Smooth muscle cell (in vitro differentiated cells): ENCODE measurements around the gene DUSP1. TPM values are rescaled to one million over a fixed set of nuclear protein-coding genes. Genes with fewer than 3 reads are reported as not detected.

Experiments
- DNase-seq: peaks from one replicate; lab custom pipeline; 2025; ENCODE audit not compliant: unreplicated experiment; lab: John Stamatoyannopoulos, UW
- H2AFZ ChIP-seq: fragments of 200-600 bp; sonication (generic); 2 replicates; pipeline ENCODE4 v1.6.0; 2016; ENCODE audit warnings: antibody characterized with exemption, low read depth, mild to moderate bottlenecking
- H3F3A ChIP-seq: fragments of 200-600 bp; sonication (generic); 2 replicates; pipeline ENCODE4 v1.6.0; 2017; ENCODE audit warnings: antibody characterized with exemption, low read depth
- H3K27ac ChIP-seq: fragments of 200-600 bp; sonication (generic); 2 replicates; pipeline ENCODE4 v1.5.1; 2016; ENCODE audit warnings: low read depth, mild to moderate bottlenecking
- H3K27me3 ChIP-seq: fragments of 200-600 bp; sonication (generic); 2 replicates; pipeline ENCODE4 v1.6.1; 2016; ENCODE audit warnings: low read depth, mild to moderate bottlenecking
- H3K36me3 ChIP-seq: fragments of 200-600 bp; sonication (generic); 2 replicates; pipeline ENCODE4 v1.5.1; 2016; ENCODE audit warnings: low read depth
- H3K4me1 ChIP-seq: fragments of 200-600 bp; sonication (generic); 2 replicates; pipeline ENCODE4 v1.5.1; 2016; ENCODE audit warnings: low read depth
- H3K4me2 ChIP-seq: fragments of 200-600 bp; sonication (generic); 2 replicates; pipeline ENCODE4 v1.6.0; 2016; ENCODE audit warnings: mild to moderate bottlenecking
- H3K4me3 ChIP-seq: fragments of 200-600 bp; sonication (generic); 2 replicates; pipeline ENCODE4 v1.5.1; 2016; ENCODE audit warnings: mild to moderate bottlenecking
- H3K79me2 ChIP-seq: fragments of 200-600 bp; sonication (generic); 2 replicates; pipeline ENCODE4 v1.6.0; 2016; ENCODE audit warnings: low read depth, mild to moderate bottlenecking
- H3K9ac ChIP-seq: fragments of 200-600 bp; sonication (generic); 2 replicates; pipeline ENCODE4 v1.6.0; 2016; ENCODE audit warnings: low read depth
- H3K9me3 ChIP-seq: fragments of 200-600 bp; sonication (generic); replicated peaks from 2 replicates; pipeline ENCODE4 v1.5.1; 2016; ENCODE audit warnings: low read depth
- H4K20me1 ChIP-seq: fragments of 200-600 bp; sonication (generic); 2 replicates; pipeline ENCODE4 v1.6.0; 2016; ENCODE audit warnings: low read depth
- CTCF ChIP-seq: fragments of 200-600 bp; sonication (generic); IDR thresholded peaks from 2 replicates; pipeline ENCODE4 v1.5.1; 2017; ENCODE audit warnings: borderline replicate concordance, mild to moderate bottlenecking, antibody characterized with exemption; ENCODE audit not compliant: insufficient read depth, poor library complexity, severe bottlenecking
- WGBS: methylation state at CpG from one replicate; pipeline ENCODE4 v1.1.7; 2016; ENCODE audit warnings: low lambda C conversion rate; 5-methylcytosine and 5-hydroxymethylcytosine counted together
- polyA plus RNA-seq: library from polyadenylated mRNA; unstranded; fragments of >200 nt; fragmentation: Nextera tagmentation; extraction: Ambion mirVana; gene quantifications from 2 replicates; pipeline ENCODE4 v1.2.1, GENCODE V29; 2016
- total RNA-seq: library from RNA; depleted of rRNA; stranded (reverse); fragments of >200 nt; gene quantifications from 2 replicates; pipeline ENCODE4 v1.2.3, GENCODE V29; 2014

The DUSP1 gene
- total and polyA plus RNA-seq, 2 experiments from 2014 or later = 817 to 995 TPM

- no peaks in the 10 kb centered on the region for H3K36me3 ChIP-seq
- peak overlapping the region; percentile 76 for H3K4me3 ChIP-seq
- no peaks in the 10 kb centered on the region for H3K27me3 ChIP-seq
- H3F3A ChIP-seq = peaks cover 30% of the 10 kb centered on the region
- H3K4me1 ChIP-seq = peaks cover 13% of the 10 kb centered on the region
- H3K79me2 ChIP-seq = peaks cover 30% of the 10 kb centered on the region
- TF ChIP-seq CTCF = peak; percentile 83
- H2AFZ ChIP-seq = no peak overlapping the region
- WGBS = under 1% methylated on average over 50 of the region's 50 CpGs
- peak overlapping the region; percentile 98 for H3K9ac ChIP-seq
- no peaks in the 10 kb centered on the region for H3K9me3 ChIP-seq
- peak overlapping the region; percentile 92 for H3K4me2 ChIP-seq
- peaks cover 36% of the 10 kb centered on the region for H4K20me1 ChIP-seq
- DNase-seq = peak; percentile 92
- peak overlapping the region; percentile 99 for H3K27ac ChIP-seq
Observed at GRCh38 chr5:172772112-172772906, 1.3 kb upstream of the DUSP1 start.

- WGBS = 2% methylated on average over 21 of the region's 40 CpGs
- Histone ChIP-seq H3K79me2 (peaks cover 30% of the 10 kb centered on the region), H3K27me3 (no peaks in the 10 kb centered on the region), H2AFZ (no peak overlapping the region), H4K20me1 (peaks cover 36% of the 10 kb centered on the region), H3K36me3 (no peaks in the 10 kb centered on the region), H3F3A (peaks cover 30% of the 10 kb centered on the region), H3K9me3 (no peaks in the 10 kb centered on the region), H3K27ac (peak overlapping the region; percentile 99), H3K9ac (peak overlapping the region; percentile 98), H3K4me3 (peak overlapping the region; percentile 76), H3K4me1 (peaks cover 13% of the 10 kb centered on the region), H3K4me2 (peak overlapping the region; percentile 92)
- no peak for DNase-seq
- TF ChIP-seq CTCF = no peak
Observed at GRCh38 chr5:172771439-172772111, 580 bp upstream of the DUSP1 start.

DNA sequence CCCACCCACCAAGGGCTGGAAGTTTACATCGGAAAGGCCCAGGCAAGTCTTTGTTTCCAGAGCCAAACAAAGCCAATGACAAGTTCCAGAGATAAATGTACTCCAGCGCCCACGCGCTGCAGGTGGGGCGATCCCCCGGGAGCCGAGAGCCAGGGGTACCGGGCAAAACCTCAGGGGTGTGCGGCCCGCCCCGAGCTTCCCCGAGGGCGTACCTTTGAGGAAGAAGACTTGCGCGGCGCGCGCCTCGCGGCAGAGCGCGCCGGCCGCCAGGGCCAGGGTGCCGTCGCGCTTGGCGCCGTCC lies 671 bp downstream of the DUSP1 start:
- Histone ChIP-seq H4K20me1 (peaks cover 36% of the 10 kb centered on the region), H2AFZ (no peak overlapping the region), H3K4me1 (peaks cover 13% of the 10 kb centered on the region)

More for the DNA sequence above, 671 bp downstream of the DUSP1 start:
- no peak for TF ChIP-seq CTCF
- Histone ChIP-seq H3K4me3 (peak overlapping the region; percentile 76), H3K9ac (peak overlapping the region; percentile 99), H3K9me3 (no peaks in the 10 kb centered on the region), H3K27me3 (no peaks in the 10 kb centered on the region), H3K36me3 (no peaks in the 10 kb centered on the region), H3K27ac (peak overlapping the region; percentile 93), H3F3A (peaks cover 33% of the 10 kb centered on the region), H3K4me2 (peak overlapping the region; percentile 97), H3K79me2 (peaks cover 30% of the 10 kb centered on the region)
- no peak for DNase-seq
- WGBS = 1% methylated on average over 29 of the region's 29 CpGs
